Peyer's patch (tissue), 4 donors: Measurements from ENCODE around the gene OR5AC2. TPM values are rescaled to one million over a fixed set of nuclear protein-coding genes. Genes with fewer than 3 reads are reported as not detected.

ENCODE experiments used
- DNase-seq, 3 donors: peaks; one replicate each; pipeline ENCODE4 v3.0.0-alpha.2; 2017 to 2019
- H3K27ac ChIP-seq, 4 donors: fragments of 200-600 bp; sonication (generic); one replicate each; pipeline ENCODE4 v1.5.1; 2016 to 2019
- H3K27me3 ChIP-seq, 2 donors: fragments of 200-600 bp; sonication (generic); one replicate each; pipeline ENCODE4 v1.5.1; 2019
- H3K36me3 ChIP-seq, 3 donors: fragments of 200-600 bp; sonication (generic); one replicate each; pipeline ENCODE4 v1.5.1; 2016 to 2019
- H3K4me1 ChIP-seq, 4 donors: fragments of 200-600 bp; sonication (generic); one replicate each; pipeline ENCODE4 v1.5.1; 2016 to 2019
- H3K4me3 ChIP-seq, 4 donors: fragments of 200-600 bp; sonication (generic); 1 replicate in 3 of 4; 2 replicates in 1 of 4; pipeline ENCODE4 v1.5.1; 2016 to 2019; ENCODE audit warnings: mild to moderate bottlenecking in 1 of 4
- H3K9me3 ChIP-seq, 4 donors: fragments of 200-600 bp; sonication (generic); one replicate each; pipeline ENCODE4 v1.5.1; 2016 to 2019; ENCODE audit warnings: mild to moderate bottlenecking in 1 of 4
- POLR2A ChIP-seq, 2 donors: fragments of 450-650 bp; IDR thresholded peaks; one replicate each; pipeline ENCODE4 v1.5.1; 2017; ENCODE audit warnings: antibody characterized with exemption in 2 of 2, mild to moderate bottlenecking in 2 of 2, moderate library complexity in 2 of 2
- total RNA-seq, 4 donors: library from RNA; depleted of rRNA; stranded (reverse); fragments of >200 nt; gene quantifications; one replicate each; pipeline ENCODE4 v1.1.0, GENCODE V29; 2016
- TF ChIP-seq, protein P1 (sequence below), 6 experiments: fragments of 450-650 bp in 4 of 6; fragments of 200-600 bp in 2 of 6; sonication (generic) in 1 of 6; IDR thresholded peaks; one replicate each; pipeline ENCODE4 v1.5.1; 2017 to 2019; ENCODE audit warnings: antibody characterized with exemption in 6 of 6, mild to moderate bottlenecking in 3 of 6, moderate library complexity in 1 of 6

Gene OR5AC2
- total RNA-seq, 4 donors from 2014 or later, result not detected

DNA sequence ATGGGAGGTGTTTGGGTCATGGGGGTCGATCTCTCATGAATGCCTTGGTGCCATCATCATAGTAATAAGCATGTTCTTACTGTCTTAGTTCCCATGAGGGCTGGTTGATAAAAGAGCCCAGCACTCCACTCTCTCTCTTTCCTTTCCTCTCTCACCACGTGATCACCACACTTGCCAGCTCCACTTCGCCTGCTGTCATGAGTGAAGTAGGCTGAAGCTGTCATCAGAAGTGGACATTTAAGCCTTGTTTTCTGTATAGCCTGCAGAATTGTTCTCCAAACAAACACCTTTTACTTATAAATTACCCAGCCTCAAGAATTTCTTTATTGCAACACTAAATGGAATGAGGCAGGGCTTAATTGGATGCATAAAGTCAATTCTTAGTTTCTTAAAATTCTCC is 49.7 kb downstream of the OR5AC2 start:
- no peak for DNase-seq
- H3K4me1 ChIP-seq, result no peaks in the 10 kb centered on the region
- H3K4me3 ChIP-seq, result no peak overlapping the region
- H3K9me3 ChIP-seq, result no peaks in the 10 kb centered on the region
- TF ChIP-seq POLR2A (IDR thresholded peaks at IDR 0.05), result no peak
- TF ChIP-seq, protein P1, sequence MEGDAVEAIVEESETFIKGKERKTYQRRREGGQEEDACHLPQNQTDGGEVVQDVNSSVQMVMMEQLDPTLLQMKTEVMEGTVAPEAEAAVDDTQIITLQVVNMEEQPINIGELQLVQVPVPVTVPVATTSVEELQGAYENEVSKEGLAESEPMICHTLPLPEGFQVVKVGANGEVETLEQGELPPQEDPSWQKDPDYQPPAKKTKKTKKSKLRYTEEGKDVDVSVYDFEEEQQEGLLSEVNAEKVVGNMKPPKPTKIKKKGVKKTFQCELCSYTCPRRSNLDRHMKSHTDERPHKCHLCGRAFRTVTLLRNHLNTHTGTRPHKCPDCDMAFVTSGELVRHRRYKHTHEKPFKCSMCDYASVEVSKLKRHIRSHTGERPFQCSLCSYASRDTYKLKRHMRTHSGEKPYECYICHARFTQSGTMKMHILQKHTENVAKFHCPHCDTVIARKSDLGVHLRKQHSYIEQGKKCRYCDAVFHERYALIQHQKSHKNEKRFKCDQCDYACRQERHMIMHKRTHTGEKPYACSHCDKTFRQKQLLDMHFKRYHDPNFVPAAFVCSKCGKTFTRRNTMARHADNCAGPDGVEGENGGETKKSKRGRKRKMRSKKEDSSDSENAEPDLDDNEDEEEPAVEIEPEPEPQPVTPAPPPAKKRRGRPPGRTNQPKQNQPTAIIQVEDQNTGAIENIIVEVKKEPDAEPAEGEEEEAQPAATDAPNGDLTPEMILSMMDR (IDR thresholded peaks at IDR 0.05), result no peak
- no peak overlapping the region for H3K27ac ChIP-seq
- no peaks in the 10 kb centered on the region for H3K27me3 ChIP-seq
- no peaks in the 10 kb centered on the region for H3K36me3 ChIP-seq

Other genes with a start within 250 kb of the OR5AC2 start
- 10 to 100 TPM in 3 of 4 donors, 1 to 10 TPM in 1; 9.3 to 50.3 (median 12.6) TPM for gene RIOX2, start 114.7 kb upstream of the OR5AC2 start, total RNA-seq
- not detected for gene GABRR3, start 51.9 kb upstream of the OR5AC2 start, total RNA-seq
- gene OR5H1, start 43.5 kb downstream of the OR5AC2 start, total RNA-seq, result not detected
- gene OR5H14, start 60.3 kb downstream of the OR5AC2 start, total RNA-seq, result not detected
- not detected for gene OR5H15, start 79.5 kb downstream of the OR5AC2 start, total RNA-seq
- gene OR5H6, start 177.1 kb downstream of the OR5AC2 start, total RNA-seq, result not detected
- gene OR5H2, start 195.3 kb downstream of the OR5AC2 start, total RNA-seq, result not detected